ENCODE data around the gene CLK2. TPM values are rescaled to one million over a fixed set of nuclear protein-coding genes. Genes with fewer than 3 reads are reported as not detected.
A peak's percentile ranks its signal among the peaks of the same experiment; 100 is the strongest.
"Not testable (repeated sequence)": the region's sequence is repeated elsewhere in the genome, so short reads cannot be mapped to it uniquely, and the experiment has no call there.

CLK2 gene
- total RNA-seq, 1 donor from 2014 or later, result 101 TPM

GRCh38 chr1:155251566-155251965 is 21.7 kb downstream of the CLK2 start:
- Mint-ChIP-seq H3K27me3 (ENCODE audit: low read depth) (no peaks in the 10 kb centered on the region), H3K9me3 (no peaks in the 10 kb centered on the region), H3K36me3 (ENCODE audit: low read depth) (peaks cover under 1% of the 10 kb centered on the region)

GRCh38 chr1:155250633-155251449 is 22.5 kb downstream of the CLK2 start:
- peak; percentile 99 for DNase-seq (ENCODE audit: low read depth, low spot score)
- H3K9me3 Mint-ChIP-seq, result no peaks in the 10 kb centered on the region
- peak overlapping the region; percentile 84 for H3K27ac Mint-ChIP-seq (ENCODE audit: unreplicated experiment)
- no peaks in the 10 kb centered on the region for H3K27me3 Mint-ChIP-seq (ENCODE audit: low read depth)
- peak overlapping the region; percentile 91 for H3K4me3 Mint-ChIP-seq
- H3K4me1 Mint-ChIP-seq, result peaks cover 39% of the 10 kb centered on the region
- H3K36me3 Mint-ChIP-seq (ENCODE audit: low read depth), result peaks cover 6% of the 10 kb centered on the region
- peak; percentile 100 for TF ChIP-seq CTCF (conservative IDR thresholded peaks at IDR 0.05)

More at GRCh38 chr1:155251566-155251965, 21.7 kb downstream of the CLK2 start:
- H3K4me3 Mint-ChIP-seq, result peak overlapping the region; percentile 91
- DNase-seq (ENCODE audit: low read depth, low spot score), result no peak
- TF ChIP-seq CTCF (conservative IDR thresholded peaks at IDR 0.05), result no peak
- H3K4me1 Mint-ChIP-seq, result peaks cover 40% of the 10 kb centered on the region
- H3K27ac Mint-ChIP-seq (ENCODE audit: unreplicated experiment), result no peak overlapping the region

- Mint-ChIP-seq H3K27me3 (ENCODE audit: low read depth) (no peaks in the 10 kb centered on the region), H3K9me3 (no peaks in the 10 kb centered on the region), H3K4me3 (no peak overlapping the region), H3K36me3 (ENCODE audit: low read depth) (peaks cover 8% of the 10 kb centered on the region), H3K27ac (ENCODE audit: unreplicated experiment) (peak overlapping the region; percentile 50), H3K4me1 (peaks cover 38% of the 10 kb centered on the region)
- TF ChIP-seq CTCF (conservative IDR thresholded peaks at IDR 0.05), result no peak
- DNase-seq (ENCODE audit: low read depth, low spot score), result no peak
Observed at GRCh38 chr1:155250246-155250632, 23.1 kb downstream of the CLK2 start.

GRCh38 chr1:155247667-155248553 is 25.4 kb downstream of the CLK2 start:
- no peaks in the 10 kb centered on the region for H3K9me3 Mint-ChIP-seq
- no peak overlapping the region for H3K27ac Mint-ChIP-seq (ENCODE audit: unreplicated experiment)
- H3K27me3 Mint-ChIP-seq (ENCODE audit: low read depth), result no peaks in the 10 kb centered on the region
- no peak overlapping the region for H3K4me3 Mint-ChIP-seq
- no peak for DNase-seq (ENCODE audit: low read depth, low spot score)
- no peak for TF ChIP-seq CTCF (conservative IDR thresholded peaks at IDR 0.05)
- H3K4me1 Mint-ChIP-seq, result peaks cover 41% of the 10 kb centered on the region
- peaks cover 8% of the 10 kb centered on the region for H3K36me3 Mint-ChIP-seq (ENCODE audit: low read depth)

GRCh38 chr1:155246796-155247195 is 26.5 kb downstream of the CLK2 start:
- not testable (repeated sequence) for H3K27ac Mint-ChIP-seq (ENCODE audit: unreplicated experiment); H3K9me3 Mint-ChIP-seq; H3K27me3 Mint-ChIP-seq (ENCODE audit: low read depth); H3K36me3 Mint-ChIP-seq (ENCODE audit: low read depth); DNase-seq (ENCODE audit: low read depth, low spot score)
- peak overlapping the region; percentile 28 for H3K4me3 Mint-ChIP-seq
- peaks cover 39% of the 10 kb centered on the region for H3K4me1 Mint-ChIP-seq
